Sigmoid colon (tissue), 7 donors: ENCODE results near the gene AAMP. TPM values are rescaled to one million over a fixed set of nuclear protein-coding genes. Genes with fewer than 3 reads are reported as not detected.

Experiments
- DNase-seq: peaks from one replicate; pipeline ENCODE4 v3.0.0-alpha.2; 2019
- H3K27ac ChIP-seq, 4 donors: fragments of 200-600 bp; sonication (generic); one replicate each; pipeline ENCODE4 v1.5.1; 2016 to 2019; ENCODE audit warnings: mild to moderate bottlenecking in 1 of 4
- H3K27me3 ChIP-seq, 3 donors: fragments of 200-600 bp; sonication (generic); one replicate each; pipeline ENCODE4 v1.5.1; 2019; ENCODE audit warnings: mild to moderate bottlenecking in 1 of 3
- H3K36me3 ChIP-seq, 4 donors: fragments of 200-600 bp; sonication (generic); one replicate each; pipeline ENCODE4 v1.5.1; 2016 to 2019
- H3K4me1 ChIP-seq, 4 donors: fragments of 200-600 bp; sonication (generic); one replicate each; pipeline ENCODE4 v1.5.1; 2017 to 2019
- H3K4me3 ChIP-seq, 4 donors: fragments of 200-600 bp; sonication (generic); one replicate each; pipeline ENCODE4 v1.5.1; 2017 to 2019; ENCODE audit warnings: mild to moderate bottlenecking in 2 of 4, moderate library complexity in 1 of 4
- H3K9me3 ChIP-seq, 4 donors: fragments of 200-600 bp in 3 of 4; sonication (generic) in 3 of 4; one replicate each; pipeline versions ENCODE4 v1.5.1 to v1.6.1; 2013 to 2019
- EP300 ChIP-seq, 4 donors: sonication (generic); formaldehyde crosslinking; IDR thresholded peaks; one replicate each; pipeline ENCODE4 v1.6.1; 2017; ENCODE audit warnings: antibody characterized with exemption in 4 of 4
- POLR2A ChIP-seq, 2 donors: fragments of 450-650 bp; IDR thresholded peaks; one replicate each; pipeline ENCODE4 v1.6.1; 2016; ENCODE audit warnings: antibody characterized with exemption in 2 of 2, mild to moderate bottlenecking in 2 of 2, moderate library complexity in 2 of 2
- POLR2AphosphoS5 ChIP-seq, 4 donors: sonication (generic); formaldehyde crosslinking; IDR thresholded peaks; one replicate each; pipeline ENCODE4 v1.6.1; 2017; ENCODE audit warnings: antibody characterized with exemption in 4 of 4
- WGBS, 2 donors: extraction: QIAGEN DNeasy Blood & Tissue Kit; methylation state at CpG; one replicate each; pipeline ENCODE4 v1.1.7; 2013; 5-methylcytosine and 5-hydroxymethylcytosine counted together
- intact Hi-C: fragments of 100-400 bp; cut with DNase I; formaldehyde crosslinking; loops from one replicate; pipeline ENCODE4 v1.15.1; 2023
- polyA plus RNA-seq, 3 donors: library from polyadenylated mRNA; stranded (reverse); fragments of 200-250 nt; gene quantifications; one replicate each; pipeline ENCODE4 v1.2.3, GENCODE V29; 2013
- total RNA-seq, 4 donors: library from RNA; depleted of rRNA; stranded (reverse); fragments of >200 nt; gene quantifications; one replicate each; pipeline ENCODE4 v1.1.0, GENCODE V29; 2016
- TF ChIP-seq, protein P1 (sequence below), 4 experiments: fragments of 450-650 bp in 3 of 4; fragments of 200-600 bp in 1 of 4; IDR thresholded peaks; one replicate each; pipeline ENCODE4 v1.5.1; 2016 to 2019; ENCODE audit warnings: antibody characterized with exemption in 4 of 4, mild to moderate bottlenecking in 3 of 4, moderate library complexity in 2 of 4
- donor health status: healthy with polysubstance abuse.
- donor health status: Bipolar disorder and iron deficiency.
- donor health status: healthy.

Gene AAMP
- total and polyA plus RNA-seq, 7 donors = 85.7 to 141 (median 103) TPM

DNA sequence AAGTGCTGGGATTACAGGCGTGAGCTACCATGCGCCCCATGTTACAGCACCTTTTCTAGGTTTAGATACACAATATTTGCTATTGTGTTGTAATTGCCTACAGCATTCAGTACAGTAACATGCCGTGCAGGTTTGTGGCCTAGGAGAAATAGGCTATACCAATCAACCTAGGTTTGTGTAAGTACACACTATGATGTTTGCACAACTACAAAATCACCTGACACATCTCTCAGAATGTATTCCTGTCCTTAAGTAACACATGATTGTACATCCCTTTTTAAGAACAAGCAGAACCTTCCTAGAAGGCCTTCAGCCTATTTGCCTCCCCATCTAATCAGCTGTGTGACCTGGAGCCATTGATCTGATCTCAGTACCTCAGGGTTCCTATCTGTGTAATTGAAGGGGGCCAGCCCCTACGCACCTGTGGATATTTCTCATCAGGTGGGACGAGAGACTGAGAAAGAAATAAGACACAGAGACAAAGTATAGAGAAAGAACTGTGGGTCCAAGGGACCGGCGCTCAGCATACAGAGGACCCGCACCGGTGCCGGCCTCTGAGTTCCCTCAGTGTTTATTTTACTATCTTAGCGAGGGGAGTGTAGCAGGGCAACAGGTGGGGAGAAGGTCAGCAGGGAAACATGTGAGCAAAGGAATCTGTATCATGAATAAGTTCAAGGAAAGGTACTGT lies 41.1 kb upstream of the AAMP start:
- intact Hi-C loops = no loop called here
- TF ChIP-seq POLR2A (IDR thresholded peaks at IDR 0.05) (no peak), POLR2AphosphoS5 (IDR thresholded peaks at IDR 0.05) (no peak), EP300 (IDR thresholded peaks at IDR 0.05) (no peak)
- TF ChIP-seq, protein P1, sequence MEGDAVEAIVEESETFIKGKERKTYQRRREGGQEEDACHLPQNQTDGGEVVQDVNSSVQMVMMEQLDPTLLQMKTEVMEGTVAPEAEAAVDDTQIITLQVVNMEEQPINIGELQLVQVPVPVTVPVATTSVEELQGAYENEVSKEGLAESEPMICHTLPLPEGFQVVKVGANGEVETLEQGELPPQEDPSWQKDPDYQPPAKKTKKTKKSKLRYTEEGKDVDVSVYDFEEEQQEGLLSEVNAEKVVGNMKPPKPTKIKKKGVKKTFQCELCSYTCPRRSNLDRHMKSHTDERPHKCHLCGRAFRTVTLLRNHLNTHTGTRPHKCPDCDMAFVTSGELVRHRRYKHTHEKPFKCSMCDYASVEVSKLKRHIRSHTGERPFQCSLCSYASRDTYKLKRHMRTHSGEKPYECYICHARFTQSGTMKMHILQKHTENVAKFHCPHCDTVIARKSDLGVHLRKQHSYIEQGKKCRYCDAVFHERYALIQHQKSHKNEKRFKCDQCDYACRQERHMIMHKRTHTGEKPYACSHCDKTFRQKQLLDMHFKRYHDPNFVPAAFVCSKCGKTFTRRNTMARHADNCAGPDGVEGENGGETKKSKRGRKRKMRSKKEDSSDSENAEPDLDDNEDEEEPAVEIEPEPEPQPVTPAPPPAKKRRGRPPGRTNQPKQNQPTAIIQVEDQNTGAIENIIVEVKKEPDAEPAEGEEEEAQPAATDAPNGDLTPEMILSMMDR (IDR thresholded peaks at IDR 0.05) = no peak
- Histone ChIP-seq H3K27ac (no peak overlapping the region), H3K9me3 (no peaks in the 10 kb centered on the region), H3K4me3 (no peak overlapping the region), H3K36me3 (no peaks in the 10 kb centered on the region), H3K4me1 (no peaks in the 10 kb centered on the region), H3K27me3 (no peaks in the 10 kb centered on the region)
- WGBS, 2 donors = 33 to 75% methylated on average over 11 of the region's 11 CpGs
- no peak for DNase-seq

DNA sequence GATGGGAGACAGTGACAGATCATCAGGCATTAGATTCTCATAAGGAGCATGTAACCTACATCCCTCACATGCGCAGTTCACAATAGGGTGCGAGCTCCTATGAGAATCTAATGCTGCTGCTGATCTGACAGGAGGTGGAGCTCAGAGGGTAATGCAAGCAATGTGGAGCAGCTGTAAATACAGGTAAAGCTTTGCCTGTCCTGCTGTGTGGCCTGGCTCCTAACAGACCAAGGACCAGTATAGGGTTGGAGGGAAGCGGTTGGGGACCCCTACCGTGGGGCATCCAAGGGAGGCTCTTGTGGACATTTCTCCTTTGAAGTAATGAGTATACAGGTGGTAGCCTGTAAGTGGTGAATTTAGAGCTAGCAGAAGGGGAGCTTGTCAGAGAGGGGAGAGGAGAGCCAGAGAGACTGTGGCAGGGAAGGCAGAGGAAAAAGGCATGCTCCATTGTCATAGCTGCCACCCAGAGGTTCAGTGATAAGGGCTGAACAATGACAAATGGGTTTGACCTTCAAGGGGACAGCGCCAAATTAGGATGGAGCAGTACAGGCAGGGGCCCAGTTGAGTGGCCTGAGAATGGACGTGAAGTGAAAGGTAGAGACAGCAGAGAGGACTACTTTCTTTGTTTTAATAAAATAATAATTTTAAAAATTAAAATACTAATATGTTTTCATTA lies 37.6 kb upstream of the AAMP start:
- no peak overlapping the region for H3K27ac ChIP-seq
- 95% methylated on average over 6 of the region's 6 CpGs for WGBS, 2 donors
- H3K4me3 ChIP-seq = no peak overlapping the region
- H3K4me1 ChIP-seq = no peaks in the 10 kb centered on the region
- H3K36me3 ChIP-seq = no peaks in the 10 kb centered on the region
- H3K9me3 ChIP-seq = no peaks in the 10 kb centered on the region
- no peaks in the 10 kb centered on the region for H3K27me3 ChIP-seq
- intact Hi-C loops = no loop called here
- TF ChIP-seq POLR2AphosphoS5 (IDR thresholded peaks at IDR 0.05) (no peak), POLR2A (IDR thresholded peaks at IDR 0.05) (no peak), EP300 (IDR thresholded peaks at IDR 0.05) (no peak)
- TF ChIP-seq, protein P1 (IDR thresholded peaks at IDR 0.05) = no peak
- no peak for DNase-seq

DNA sequence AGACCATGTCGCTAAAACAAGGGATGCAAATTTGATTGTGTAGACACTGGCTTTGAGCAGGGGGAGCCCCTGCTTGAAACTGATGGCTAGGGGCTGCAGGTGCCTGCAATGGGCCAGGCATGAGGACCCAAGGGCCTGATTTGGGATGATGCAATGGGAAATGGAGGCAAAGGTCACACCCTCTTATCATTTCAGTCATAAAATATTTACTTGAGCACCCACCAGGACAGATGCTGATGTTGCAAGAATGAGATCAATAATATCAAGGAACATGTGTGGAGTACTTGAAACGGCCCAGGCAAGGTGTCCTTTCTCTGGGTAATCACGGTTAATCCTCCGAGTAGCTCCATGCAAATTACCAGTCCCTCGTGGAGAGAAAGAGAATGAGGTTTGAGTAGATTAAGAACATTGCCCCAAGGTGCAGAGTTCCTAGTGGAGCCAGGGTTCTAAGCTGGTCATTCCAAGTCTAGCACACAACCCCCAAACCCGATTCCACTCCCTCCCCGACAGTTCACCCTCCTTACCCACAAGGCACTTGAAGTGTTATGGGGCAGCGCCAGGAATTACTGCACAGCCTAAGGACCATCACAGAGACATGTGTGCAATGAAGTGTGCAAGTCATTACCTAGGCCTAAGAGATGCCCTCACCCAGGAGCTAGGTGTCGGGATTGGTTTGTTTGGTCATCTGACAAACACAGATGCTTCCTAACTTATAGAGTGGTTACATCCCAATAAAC lies 36.4 kb upstream of the AAMP start:
- H3K4me3 ChIP-seq = no peak overlapping the region
- no peak overlapping the region for H3K27ac ChIP-seq
- 84 to 87% methylated on average over 9 of the region's 9 CpGs for WGBS, 2 donors
- no peaks in the 10 kb centered on the region for H3K9me3 ChIP-seq
- H3K27me3 ChIP-seq = no peaks in the 10 kb centered on the region
- no peaks in the 10 kb centered on the region for H3K36me3 ChIP-seq
- intact Hi-C loops = no loop called here
- no peak for TF ChIP-seq POLR2AphosphoS5 (IDR thresholded peaks at IDR 0.05)
- TF ChIP-seq EP300 (IDR thresholded peaks at IDR 0.05) = no peak
- no peak for TF ChIP-seq POLR2A (IDR thresholded peaks at IDR 0.05)
- TF ChIP-seq, protein P1 (IDR thresholded peaks at IDR 0.05) = no peak
- DNase-seq = no peak
- no peaks in the 10 kb centered on the region for H3K4me1 ChIP-seq

DNA sequence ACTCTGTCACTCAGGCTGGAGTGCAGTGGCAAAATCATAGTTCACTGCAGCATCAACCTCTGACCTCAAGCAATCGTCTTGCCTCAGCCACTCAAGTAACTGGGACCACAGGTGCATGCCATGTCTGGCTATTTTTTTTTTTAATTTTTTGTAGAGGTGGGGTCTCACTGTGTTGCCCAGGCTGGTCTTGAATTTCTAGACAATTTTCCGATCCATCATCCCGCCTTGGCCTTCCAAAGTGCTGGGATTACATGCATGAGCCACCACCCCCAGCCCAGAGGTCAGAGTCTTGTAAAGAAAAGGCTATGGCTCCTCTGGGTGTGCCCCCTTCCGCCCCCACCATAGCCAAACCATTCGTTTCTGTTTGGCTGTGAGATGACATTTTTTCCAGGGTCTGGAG lies 35.4 kb upstream of the AAMP start:
- Histone ChIP-seq H3K36me3 (no peaks in the 10 kb centered on the region), H3K27me3 (no peaks in the 10 kb centered on the region), H3K4me1 (no peaks in the 10 kb centered on the region), H3K9me3 (no peaks in the 10 kb centered on the region), H3K27ac (no peak overlapping the region), H3K4me3 (no peak overlapping the region)
- WGBS, 2 donors = 83 to 85% methylated on average over 5 of the region's 5 CpGs
- intact Hi-C loops = no loop called here
- TF ChIP-seq POLR2AphosphoS5 (IDR thresholded peaks at IDR 0.05) = no peak
- TF ChIP-seq, protein P1 (IDR thresholded peaks at IDR 0.05) = no peak
- TF ChIP-seq POLR2A (IDR thresholded peaks at IDR 0.05) = no peak
- TF ChIP-seq EP300 (IDR thresholded peaks at IDR 0.05) = no peak
- DNase-seq = no peak
